ENCODE data around the gene HOXC6.

HOXC6 gene

GRCh38 chr12:54004841-54005530 lies 23.3 kb upstream of the HOXC6 start:
- H3K4me3 ChIP-seq (ENCODE audit: low read depth, low read length), result no peak overlapping the region
- DNase-seq (ENCODE audit: low read depth), result no peak
- TF ChIP-seq, protein P1, sequence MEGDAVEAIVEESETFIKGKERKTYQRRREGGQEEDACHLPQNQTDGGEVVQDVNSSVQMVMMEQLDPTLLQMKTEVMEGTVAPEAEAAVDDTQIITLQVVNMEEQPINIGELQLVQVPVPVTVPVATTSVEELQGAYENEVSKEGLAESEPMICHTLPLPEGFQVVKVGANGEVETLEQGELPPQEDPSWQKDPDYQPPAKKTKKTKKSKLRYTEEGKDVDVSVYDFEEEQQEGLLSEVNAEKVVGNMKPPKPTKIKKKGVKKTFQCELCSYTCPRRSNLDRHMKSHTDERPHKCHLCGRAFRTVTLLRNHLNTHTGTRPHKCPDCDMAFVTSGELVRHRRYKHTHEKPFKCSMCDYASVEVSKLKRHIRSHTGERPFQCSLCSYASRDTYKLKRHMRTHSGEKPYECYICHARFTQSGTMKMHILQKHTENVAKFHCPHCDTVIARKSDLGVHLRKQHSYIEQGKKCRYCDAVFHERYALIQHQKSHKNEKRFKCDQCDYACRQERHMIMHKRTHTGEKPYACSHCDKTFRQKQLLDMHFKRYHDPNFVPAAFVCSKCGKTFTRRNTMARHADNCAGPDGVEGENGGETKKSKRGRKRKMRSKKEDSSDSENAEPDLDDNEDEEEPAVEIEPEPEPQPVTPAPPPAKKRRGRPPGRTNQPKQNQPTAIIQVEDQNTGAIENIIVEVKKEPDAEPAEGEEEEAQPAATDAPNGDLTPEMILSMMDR (conservative IDR thresholded peaks at IDR 0.05; ENCODE audit: low read depth, low read length), result no peak

GRCh38 chr12:54005531-54005852 lies 22.7 kb upstream of the HOXC6 start:
- no peak overlapping the region for H3K4me3 ChIP-seq (ENCODE audit: low read depth, low read length)
- no peak for DNase-seq (ENCODE audit: low read depth)
- TF ChIP-seq, protein P1 (conservative IDR thresholded peaks at IDR 0.05; ENCODE audit: low read depth, low read length), result no peak

DNA sequence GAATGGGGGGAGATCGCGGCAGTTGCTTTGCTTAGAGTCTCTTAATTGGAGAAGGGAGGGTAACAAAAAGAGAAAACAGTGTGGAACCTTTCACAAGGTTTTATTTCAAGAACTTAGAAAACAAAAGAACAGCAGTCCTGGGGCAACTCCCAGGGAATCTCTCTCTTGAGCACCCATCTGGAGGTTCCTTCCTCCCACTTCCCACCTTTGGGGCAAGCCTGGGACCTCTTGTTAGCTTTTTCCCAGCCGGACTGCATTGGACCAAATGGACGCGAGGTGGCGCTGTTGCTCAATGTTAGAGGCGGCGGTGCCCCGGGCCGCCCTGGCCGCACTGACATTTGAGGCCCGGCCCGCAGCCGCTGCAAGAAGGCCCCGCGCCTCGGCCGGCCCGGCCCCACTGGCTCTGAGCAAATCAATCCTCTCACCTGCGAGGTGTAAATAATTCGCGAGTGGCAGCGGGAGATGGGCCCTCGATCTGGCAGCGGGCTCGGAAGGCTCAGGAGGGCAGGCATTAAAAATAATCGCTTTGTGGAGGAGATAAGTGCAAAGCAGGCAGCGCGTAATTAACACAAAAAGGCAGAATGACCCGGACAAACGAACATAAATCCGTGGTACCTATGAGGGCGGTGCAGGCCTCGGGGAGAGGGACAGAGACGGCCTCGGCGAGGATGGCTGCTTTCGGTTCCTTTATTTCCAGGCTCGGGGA lies 22.2 kb upstream of the HOXC6 start:
- TF ChIP-seq, protein P1 (conservative IDR thresholded peaks at IDR 0.05; ENCODE audit: low read depth, low read length), result peak; percentile 83
- H3K4me3 ChIP-seq (ENCODE audit: low read depth, low read length), result peak overlapping the region; percentile 35
- peak; percentile 73 for DNase-seq (ENCODE audit: low read depth)

DNA sequence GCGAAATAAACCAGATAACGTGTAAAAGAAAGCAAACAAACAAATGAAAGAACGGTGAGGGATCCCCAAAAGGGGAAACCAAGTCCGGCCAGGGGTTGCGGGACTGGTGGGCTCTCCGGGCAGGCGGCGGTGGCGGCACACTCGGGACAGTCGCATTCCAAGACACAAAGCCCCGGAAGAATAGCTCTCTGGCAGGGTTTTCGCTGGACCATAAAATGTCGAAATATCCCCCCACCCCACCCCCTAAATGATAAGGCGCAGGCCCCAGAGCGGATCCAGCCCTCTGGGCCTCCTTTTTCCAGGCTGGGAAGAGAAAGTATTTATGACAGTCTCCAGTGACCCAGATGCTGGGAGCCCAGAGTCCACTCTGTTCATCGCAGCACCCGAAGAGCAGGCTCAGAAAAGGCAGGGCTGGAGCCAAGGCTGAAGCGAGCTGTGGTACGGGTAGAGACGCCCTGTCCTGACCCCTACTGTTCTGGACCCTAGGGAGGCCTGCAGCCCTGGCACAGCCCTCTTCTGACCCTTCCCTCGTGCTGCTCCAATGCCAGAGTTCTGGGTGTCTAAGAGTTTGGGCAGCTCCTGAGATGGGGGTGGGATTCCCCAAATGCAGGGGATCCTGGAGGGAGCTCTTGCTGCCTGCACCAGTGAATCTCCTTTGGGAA lies 21.6 kb upstream of the HOXC6 start:
- no peak for DNase-seq (ENCODE audit: low read depth)
- H3K4me3 ChIP-seq (ENCODE audit: low read depth, low read length), result no peak overlapping the region
- TF ChIP-seq, protein P1 (conservative IDR thresholded peaks at IDR 0.05; ENCODE audit: low read depth, low read length), result no peak

- no peak overlapping the region for H3K4me3 ChIP-seq (ENCODE audit: low read depth, low read length)
- no peak for DNase-seq (ENCODE audit: low read depth)
- TF ChIP-seq, protein P1 (conservative IDR thresholded peaks at IDR 0.05; ENCODE audit: low read depth, low read length), result no peak
These were observed 20.5 kb upstream of the HOXC6 start for GRCh38 chr12:54007538-54008259.

DNA sequence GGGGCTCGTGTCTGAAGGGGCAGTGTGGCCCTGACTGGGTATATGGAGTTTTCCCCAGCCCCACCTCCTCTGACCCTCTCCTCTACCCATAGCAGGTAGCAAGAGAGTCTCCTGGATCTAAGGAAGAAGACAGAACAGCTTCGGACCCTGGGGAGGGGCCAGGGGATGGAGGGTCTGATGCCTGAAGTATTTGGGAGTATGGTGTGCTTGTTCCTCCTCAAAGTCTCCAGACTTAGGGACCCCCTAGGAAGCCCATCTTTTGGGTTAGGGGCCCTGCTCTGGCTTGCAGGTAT lies 20.0 kb upstream of the HOXC6 start:
- H3K4me3 ChIP-seq (ENCODE audit: low read depth, low read length), result no peak overlapping the region
- TF ChIP-seq, protein P1 (conservative IDR thresholded peaks at IDR 0.05; ENCODE audit: low read depth, low read length), result no peak
- no peak for DNase-seq (ENCODE audit: low read depth)

All from choroid plexus epithelial cell (primary cell).